Measurements from ENCODE around the gene ARHGAP10. TPM values are rescaled to one million over a fixed set of nuclear protein-coding genes. Genes with fewer than 3 reads are reported as not detected.

The ARHGAP10 gene
- total RNA-seq, 1 donor from 2014 or later: 30.5 TPM

DNA sequence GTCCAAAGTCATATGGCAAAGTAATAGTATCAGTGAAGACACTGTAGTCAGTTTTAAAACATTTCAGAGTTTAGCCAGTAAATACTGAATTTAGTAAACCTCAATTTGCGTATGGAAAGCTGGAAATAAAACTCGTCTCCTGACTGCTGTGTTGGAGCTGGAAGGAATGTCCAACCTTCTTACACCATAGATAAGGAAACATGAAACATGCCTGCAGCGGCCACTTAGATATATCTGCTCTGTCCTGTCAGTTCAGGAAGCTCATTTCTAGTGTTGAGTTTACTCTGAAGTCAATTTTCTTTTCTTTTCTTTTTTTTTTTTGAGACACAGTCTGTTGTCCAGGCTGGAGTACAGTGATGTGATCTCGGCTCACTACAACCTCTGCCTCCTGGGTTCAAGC is 21.2 kb downstream of the ARHGAP10 start:
- TF ChIP-seq, protein P1, sequence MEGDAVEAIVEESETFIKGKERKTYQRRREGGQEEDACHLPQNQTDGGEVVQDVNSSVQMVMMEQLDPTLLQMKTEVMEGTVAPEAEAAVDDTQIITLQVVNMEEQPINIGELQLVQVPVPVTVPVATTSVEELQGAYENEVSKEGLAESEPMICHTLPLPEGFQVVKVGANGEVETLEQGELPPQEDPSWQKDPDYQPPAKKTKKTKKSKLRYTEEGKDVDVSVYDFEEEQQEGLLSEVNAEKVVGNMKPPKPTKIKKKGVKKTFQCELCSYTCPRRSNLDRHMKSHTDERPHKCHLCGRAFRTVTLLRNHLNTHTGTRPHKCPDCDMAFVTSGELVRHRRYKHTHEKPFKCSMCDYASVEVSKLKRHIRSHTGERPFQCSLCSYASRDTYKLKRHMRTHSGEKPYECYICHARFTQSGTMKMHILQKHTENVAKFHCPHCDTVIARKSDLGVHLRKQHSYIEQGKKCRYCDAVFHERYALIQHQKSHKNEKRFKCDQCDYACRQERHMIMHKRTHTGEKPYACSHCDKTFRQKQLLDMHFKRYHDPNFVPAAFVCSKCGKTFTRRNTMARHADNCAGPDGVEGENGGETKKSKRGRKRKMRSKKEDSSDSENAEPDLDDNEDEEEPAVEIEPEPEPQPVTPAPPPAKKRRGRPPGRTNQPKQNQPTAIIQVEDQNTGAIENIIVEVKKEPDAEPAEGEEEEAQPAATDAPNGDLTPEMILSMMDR (IDR thresholded peaks at IDR 0.05; ENCODE audit: unreplicated experiment): no peak

DNA sequence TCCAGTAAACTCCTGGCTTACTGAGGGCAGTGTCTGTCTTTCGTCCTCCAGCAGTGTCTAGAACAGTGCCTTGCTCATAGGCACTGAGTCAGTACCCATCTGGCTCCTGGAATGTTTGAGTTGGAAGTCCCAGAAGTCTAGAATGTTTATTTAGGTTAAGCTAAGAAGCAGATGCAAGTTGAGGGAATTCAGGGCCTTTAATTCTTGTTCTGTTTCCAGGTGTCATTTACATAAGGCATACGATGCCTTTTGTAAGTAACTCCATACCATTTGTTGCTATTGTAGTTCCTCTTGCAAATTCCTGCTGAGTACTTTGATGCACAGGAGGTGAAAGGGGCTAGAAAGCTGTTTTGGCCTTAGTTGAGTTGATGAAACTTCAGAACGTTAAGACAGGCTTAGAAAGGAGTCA is 22.2 kb downstream of the ARHGAP10 start:
- DNase-seq (ENCODE audit: low spot score in 2 of 2, unreplicated experiment in 2 of 2): no peak
- H3K27ac Mint-ChIP-seq: no peak overlapping the region
- H3K27me3 Mint-ChIP-seq (ENCODE audit: low read depth): no peaks in the 10 kb centered on the region
- TF ChIP-seq, protein P1 (IDR thresholded peaks at IDR 0.05; ENCODE audit: unreplicated experiment): no peak
- no peaks in the 10 kb centered on the region for H3K36me3 Mint-ChIP-seq
- H3K4me3 Mint-ChIP-seq: no peak overlapping the region
- no peaks in the 10 kb centered on the region for H3K9me3 Mint-ChIP-seq
- peaks cover 18% of the 10 kb centered on the region for H3K4me1 Mint-ChIP-seq

More for the DNA sequence above, 21.2 kb downstream of the ARHGAP10 start:
- H3K27me3 Mint-ChIP-seq (ENCODE audit: low read depth): no peaks in the 10 kb centered on the region
- no peaks in the 10 kb centered on the region for H3K36me3 Mint-ChIP-seq
- H3K4me1 Mint-ChIP-seq: peaks cover 18% of the 10 kb centered on the region
- no peak overlapping the region for H3K4me3 Mint-ChIP-seq
- H3K9me3 Mint-ChIP-seq: no peaks in the 10 kb centered on the region
- DNase-seq (ENCODE audit: low spot score in 2 of 2, unreplicated experiment in 2 of 2): no peak
- peak overlapping the region; percentile 56 for H3K27ac Mint-ChIP-seq

DNA sequence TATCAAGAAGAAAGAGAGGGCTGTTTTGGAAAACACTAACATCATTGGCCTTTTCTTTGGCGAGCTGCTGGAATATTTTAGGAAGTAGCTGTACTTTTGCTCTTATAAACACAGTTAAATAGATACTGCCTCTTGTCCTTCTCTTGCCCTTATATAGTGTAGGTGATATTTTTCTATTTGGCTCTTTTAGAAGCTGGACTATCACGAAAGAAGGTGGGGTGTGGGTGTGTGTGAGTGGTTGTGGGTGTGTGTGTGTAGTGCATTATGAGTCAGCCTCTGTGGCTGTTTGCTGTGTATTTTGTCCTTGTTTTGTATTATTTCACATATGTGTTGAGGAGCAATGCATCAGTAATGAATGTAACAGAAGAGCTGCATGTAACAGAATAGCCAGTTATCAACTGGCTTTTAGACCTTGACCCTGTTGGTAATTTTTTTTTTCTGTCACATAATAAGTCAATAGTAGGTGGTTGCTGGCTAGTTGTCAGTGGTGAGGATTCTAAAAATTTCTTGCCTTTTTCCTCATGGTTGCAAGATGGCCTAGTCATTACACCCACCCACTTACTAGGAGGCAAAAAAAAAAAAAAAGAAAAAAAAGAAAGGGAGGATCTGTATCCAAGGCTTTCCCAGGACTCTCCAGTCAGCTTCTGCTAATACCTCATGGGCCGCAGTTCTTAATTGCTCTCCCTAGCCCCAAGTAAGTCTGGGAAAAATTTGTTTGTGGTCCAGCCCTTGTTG is 23.8 kb downstream of the ARHGAP10 start:
- Mint-ChIP-seq H3K36me3 (no peaks in the 10 kb centered on the region), H3K4me1 (peaks cover 17% of the 10 kb centered on the region), H3K9me3 (no peaks in the 10 kb centered on the region), H3K4me3 (no peak overlapping the region), H3K27ac (no peak overlapping the region), H3K27me3 (ENCODE audit: low read depth) (no peaks in the 10 kb centered on the region)
- TF ChIP-seq, protein P1 (IDR thresholded peaks at IDR 0.05; ENCODE audit: unreplicated experiment): no peak
- DNase-seq (ENCODE audit: low spot score in 2 of 2, unreplicated experiment in 2 of 2): no peak

DNA sequence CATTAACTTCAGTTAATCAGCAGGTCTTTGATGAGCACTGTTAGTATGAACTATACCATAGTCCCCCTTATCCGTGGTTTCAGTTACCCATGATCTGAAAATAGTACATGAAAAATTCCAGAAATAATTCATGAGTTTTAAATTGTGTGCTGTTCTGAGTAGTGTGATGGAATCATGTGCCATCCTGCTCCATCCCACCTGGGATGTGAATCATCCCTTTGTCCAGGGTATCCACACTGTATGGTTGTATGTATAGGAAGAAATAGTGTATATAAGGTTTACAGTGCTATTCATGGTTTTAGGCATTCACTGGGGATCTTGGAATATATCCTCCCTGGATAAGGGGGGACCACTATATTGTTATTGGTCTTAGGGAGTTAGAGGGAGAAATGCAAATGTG is 24.5 kb downstream of the ARHGAP10 start:
- Mint-ChIP-seq H3K4me3 (no peak overlapping the region), H3K27ac (no peak overlapping the region), H3K36me3 (no peaks in the 10 kb centered on the region), H3K9me3 (no peaks in the 10 kb centered on the region), H3K4me1 (peaks cover 19% of the 10 kb centered on the region), H3K27me3 (ENCODE audit: low read depth) (no peaks in the 10 kb centered on the region)
- DNase-seq (ENCODE audit: low spot score in 2 of 2, unreplicated experiment in 2 of 2): no peak
- TF ChIP-seq, protein P1 (IDR thresholded peaks at IDR 0.05; ENCODE audit: unreplicated experiment): no peak

DNA sequence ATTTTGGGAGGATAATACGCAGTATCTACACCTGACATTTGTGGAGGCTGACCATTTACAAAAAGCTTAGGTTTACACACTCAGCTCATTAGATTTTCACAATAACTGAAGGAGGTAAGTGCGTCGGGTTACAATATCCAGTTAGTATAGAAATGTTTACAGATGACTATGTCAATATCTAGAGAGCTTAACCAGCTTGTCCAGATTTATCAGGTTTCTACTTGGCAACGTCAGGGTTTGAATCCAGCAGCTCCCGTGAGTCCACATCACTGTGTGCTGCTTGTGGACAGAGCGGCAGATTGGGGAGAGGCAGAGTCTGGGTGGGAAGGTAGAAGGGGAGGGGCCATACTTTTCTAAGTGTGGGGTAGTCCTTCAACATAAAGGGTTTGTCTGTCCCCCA is 28.3 kb downstream of the ARHGAP10 start:
- Mint-ChIP-seq H3K36me3 (no peaks in the 10 kb centered on the region), H3K4me1 (peaks cover 9% of the 10 kb centered on the region), H3K27me3 (ENCODE audit: low read depth) (no peaks in the 10 kb centered on the region), H3K27ac (no peak overlapping the region), H3K9me3 (no peaks in the 10 kb centered on the region), H3K4me3 (no peak overlapping the region)
- TF ChIP-seq, protein P1 (IDR thresholded peaks at IDR 0.05; ENCODE audit: unreplicated experiment): no peak
- no peak for DNase-seq (ENCODE audit: low spot score in 2 of 2, unreplicated experiment in 2 of 2)
